ENCODE results near the gene SHISA5.

The SHISA5 gene

DNA sequence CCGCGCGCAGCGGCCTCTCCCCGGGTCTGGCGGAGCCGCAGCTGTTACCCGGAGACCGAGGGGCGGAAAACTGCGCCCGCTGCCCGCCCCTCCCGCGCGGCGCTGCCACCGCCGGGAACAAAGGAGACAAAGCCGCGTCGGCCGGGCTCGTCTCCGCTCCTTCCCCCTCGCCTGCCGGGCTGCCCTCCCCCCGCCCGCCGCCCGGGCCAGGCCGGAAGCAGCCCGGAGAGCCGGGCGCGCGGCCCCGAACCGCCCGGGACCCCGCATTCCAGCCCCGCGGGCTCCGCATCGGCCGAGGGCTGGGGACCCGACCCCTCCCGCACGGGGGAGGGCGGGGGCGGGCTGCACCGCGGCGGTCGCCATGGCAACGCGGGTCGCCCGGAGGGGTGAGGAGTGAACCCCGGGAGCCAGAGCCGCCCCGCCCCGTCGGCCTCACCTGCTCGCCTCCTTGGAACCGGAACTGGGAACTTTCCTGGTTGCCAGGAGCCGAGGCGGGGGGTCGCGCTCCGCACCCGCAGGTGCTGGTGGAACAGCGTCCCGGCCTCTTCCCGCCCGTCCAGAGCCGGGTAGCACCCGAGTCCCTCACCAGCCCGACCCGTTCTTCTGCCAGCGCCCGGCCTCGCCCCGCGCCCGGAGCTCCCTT lies 74.5 kb downstream of the SHISA5 start:
- no peak for DNase-seq

DNA sequence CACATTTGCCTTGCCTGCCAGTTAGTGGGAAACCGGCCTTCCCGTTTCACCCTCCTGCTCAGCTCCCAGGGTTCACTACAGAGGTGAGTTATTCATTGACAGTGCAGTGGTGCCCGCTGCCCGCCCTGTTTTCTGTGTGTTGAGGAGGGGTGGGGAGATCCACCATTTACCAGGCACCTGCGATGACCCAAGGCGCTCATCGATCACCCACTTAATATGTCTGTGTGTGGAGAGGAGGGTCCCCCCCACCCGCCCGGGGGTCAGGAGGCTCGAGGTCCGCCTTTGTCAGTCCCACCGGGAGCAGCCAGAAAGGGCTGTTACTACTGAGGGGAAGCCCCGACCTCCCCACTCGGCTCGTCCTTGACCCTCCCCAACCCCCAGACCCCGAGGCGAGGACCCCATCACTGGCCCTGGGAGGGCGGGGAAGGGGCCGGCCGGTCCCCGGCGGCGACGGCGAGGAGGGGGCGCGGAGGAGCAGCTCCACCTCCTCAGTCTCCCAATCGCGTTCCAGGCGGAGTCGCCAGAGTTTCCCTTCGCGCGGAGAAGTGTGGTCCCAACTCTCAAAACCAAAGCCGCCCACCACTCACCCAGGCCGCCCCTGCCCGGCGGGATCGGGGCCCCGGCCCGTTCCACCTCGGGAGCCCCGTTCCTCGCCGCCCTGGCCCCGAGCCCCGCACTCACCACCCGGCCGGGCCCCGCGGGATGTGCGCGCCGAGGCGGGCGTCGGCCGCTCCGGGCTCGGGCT lies 75.2 kb downstream of the SHISA5 start:
- no peak for DNase-seq

- DNase-seq = no peak
Observed at GRCh38 chr3:48428088-48428571, 75.8 kb downstream of the SHISA5 start.

GRCh38 chr3:48427630-48427962 lies 76.4 kb downstream of the SHISA5 start:
- no peak for DNase-seq

DNA sequence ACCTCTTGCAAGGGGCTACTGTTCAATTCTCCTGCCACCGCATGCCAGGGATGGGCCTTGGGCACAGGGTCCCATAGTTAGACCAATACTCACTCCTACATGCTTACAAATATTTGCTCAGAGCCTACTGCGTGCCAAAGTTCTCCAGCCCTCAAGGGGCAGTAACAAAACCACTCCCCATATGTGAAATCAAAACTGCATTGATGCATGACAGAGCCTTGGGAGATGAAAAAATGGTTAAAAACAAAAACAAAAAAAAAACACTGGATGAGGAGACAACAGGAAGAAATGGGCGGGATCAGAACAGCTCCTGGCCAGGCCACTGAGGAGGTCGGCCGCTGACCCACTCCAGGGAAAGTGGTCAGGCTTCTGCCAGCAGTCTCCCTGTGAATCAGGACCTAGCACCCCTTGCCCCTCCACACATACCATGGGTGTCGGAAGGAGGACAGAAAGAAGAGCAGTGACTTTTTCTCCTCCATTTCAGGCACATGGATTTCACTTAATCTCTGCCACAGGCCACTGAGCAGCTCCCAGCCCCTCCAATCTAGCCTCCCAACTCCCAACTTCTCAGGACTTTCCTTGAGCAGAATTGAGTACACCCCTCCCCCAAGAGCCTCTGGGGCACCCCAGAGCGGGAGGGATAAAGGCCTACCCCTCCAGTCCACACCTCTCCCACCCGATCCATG lies 76.9 kb downstream of the SHISA5 start:
- no peak for DNase-seq

GRCh38 chr3:48426401-48426909 lies 77.5 kb downstream of the SHISA5 start:
- no peak for DNase-seq

GRCh38 chr3:48425281-48425812 lies 78.6 kb downstream of the SHISA5 start:
- DNase-seq = no peak

DNA sequence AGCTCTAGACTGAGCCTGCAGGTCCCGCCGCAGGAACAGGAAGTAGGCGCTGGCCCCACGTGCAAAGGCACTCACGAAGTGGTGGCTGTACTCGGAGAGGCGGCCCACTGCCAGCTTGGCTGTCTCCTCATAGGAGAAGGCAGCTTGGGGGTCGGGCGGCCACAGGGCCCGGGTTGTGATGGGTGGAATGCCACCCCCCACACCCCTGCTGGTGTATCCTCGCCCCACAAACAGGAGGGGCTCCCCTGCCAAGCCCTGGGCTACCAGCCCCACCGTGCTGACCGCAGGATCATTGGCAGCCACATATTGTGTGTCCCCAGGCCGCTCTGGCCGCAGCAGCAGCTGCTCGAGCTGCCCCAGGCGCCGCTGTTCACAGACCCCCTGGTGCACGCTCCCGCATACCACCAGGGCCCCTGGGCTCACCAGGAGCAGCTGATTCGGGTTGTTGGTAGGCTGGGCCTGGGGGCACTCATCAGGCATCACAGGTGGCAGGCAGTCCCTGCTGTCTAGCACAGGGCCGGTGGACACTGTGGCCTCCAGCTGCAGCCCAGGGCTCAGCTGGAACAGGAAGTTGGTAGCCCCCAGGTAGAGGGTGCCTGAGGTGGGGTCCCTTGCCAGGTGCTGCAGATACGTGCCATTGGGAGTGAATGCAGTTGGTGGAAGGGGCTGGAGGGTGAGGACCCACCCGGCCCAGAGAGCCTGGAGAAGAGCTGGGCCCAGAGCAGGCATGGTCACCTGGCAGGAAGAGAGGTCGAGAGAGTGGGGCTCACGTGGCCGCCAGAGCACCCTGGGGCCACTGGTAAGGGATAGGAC lies 79.9 kb downstream of the SHISA5 start:
- no peak for DNase-seq

GRCh38 chr3:48423241-48423882 lies 80.6 kb downstream of the SHISA5 start:
- DNase-seq = no peak

- no peak for DNase-seq
Observed at GRCh38 chr3:48422681-48423080, 81.3 kb downstream of the SHISA5 start.

DNA sequence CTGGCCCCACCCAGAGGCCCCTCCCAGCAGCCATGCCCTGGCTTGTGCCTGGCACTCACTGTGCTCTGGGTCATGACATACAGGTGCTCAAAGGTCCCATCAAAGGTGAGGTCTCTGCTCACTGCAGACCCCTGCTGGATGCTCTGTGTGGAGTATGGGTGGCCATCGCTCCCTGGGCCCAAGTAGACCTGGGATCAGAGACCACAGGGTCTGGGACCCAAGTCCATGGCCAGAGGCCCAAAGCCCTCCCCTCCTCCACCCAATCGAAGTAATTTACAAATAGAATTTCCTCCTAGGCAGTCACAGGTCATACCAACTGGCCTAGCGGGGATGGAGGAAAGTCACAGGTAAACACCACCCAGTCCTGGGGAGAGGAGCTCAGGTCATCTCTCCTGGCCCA lies 81.7 kb downstream of the SHISA5 start:
- no peak for DNase-seq

DNA sequence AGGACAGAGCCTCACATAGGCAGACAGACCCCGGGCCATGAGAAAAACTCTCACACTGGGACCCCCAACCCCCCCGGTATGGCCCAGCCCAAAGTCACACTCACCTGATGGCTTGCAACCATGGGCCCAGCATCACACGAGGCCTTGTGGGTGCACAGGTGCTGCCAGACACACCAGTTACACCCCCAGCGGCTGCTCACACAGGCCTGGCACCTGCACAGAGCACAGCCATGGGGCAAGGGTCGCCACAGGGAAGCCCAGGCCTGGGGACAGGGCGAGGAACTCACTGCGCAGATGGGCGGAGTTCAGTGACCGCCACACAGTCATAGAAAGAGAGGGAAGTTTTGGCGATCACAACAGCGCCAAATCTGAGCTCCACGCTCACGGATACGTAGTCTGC lies 83.4 kb downstream of the SHISA5 start:
- no peak for DNase-seq

DNA sequence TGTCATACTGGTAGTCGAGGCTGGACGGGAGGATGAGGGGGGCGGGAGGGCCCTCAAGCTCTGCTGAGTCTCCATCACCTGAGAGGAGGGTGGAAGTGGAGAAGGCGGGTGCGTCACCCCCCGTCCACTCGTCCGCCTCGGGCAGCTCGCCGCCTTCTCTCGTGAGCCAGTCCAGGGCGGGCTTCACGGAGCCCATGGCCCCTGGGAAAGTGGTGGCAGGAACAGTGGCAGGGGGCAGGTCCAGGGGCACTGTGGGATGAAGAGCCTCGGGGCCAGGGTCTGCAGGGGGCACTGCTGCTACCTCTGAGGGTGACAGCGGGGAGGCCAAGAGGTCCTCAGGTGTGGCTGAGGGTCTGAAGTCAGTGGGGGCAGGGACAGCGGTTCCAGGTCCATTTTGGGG lies 84.4 kb downstream of the SHISA5 start:
- DNase-seq = no peak

DNA sequence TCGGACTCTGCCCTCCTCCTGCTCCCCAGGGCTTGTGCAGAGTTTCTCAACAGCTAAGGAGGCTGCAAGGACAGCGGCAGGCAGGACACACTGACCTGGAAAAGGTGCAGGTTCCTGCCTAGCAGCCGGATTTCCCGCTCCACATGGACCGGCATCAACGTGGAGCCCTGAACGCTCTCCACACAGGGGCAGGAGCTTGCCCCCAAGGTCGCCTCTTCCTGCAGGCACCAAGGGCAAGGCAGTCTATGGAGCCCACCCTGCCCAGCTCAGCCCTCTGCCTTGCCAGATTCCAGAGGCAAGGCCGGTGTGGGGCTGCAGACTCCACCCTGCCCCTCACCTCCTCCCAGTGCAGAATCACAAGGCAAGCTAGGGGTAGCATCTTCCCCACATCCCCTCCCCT lies 84.8 kb downstream of the SHISA5 start:
- no peak for DNase-seq

DNA sequence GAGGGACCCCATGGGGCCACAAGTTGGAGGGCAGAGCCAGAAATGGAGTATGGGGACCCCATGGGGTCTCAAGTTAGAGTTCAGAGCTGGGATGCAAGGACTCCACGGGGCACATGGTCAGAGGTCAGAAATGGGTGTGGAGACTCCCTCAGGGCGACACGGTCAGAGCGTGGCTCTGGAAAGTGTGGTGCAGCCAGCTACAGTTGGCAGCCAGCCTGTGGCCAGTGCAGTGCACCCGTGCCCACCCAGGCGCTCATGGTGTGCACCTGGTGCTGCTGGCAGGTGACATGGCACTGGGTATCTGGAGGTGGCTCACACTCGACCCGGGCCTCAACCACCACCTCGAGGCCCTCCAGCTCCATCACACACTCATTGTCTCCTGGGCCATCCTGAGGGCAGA lies 85.3 kb downstream of the SHISA5 start:
- DNase-seq = no peak

- DNase-seq = no peak
Observed at GRCh38 chr3:48418140-48418539, 85.8 kb downstream of the SHISA5 start.
